Stimulated activated CD4-positive, alpha-beta T cell treated with anti-CD3 and anti-CD28 coated beads, Interleukin-15, amount 100 ng/mL, for 1 hour (primary cell): ENCODE data around the gene LRRC15.

Experiments
- DNase-seq, 2 donors: peaks; one replicate each; pipeline ENCODE4 v3.0.0-alpha.2; 2020; ENCODE audit warnings: low read depth in 1 of 2, low spot score in 1 of 2

LRRC15 gene

DNA sequence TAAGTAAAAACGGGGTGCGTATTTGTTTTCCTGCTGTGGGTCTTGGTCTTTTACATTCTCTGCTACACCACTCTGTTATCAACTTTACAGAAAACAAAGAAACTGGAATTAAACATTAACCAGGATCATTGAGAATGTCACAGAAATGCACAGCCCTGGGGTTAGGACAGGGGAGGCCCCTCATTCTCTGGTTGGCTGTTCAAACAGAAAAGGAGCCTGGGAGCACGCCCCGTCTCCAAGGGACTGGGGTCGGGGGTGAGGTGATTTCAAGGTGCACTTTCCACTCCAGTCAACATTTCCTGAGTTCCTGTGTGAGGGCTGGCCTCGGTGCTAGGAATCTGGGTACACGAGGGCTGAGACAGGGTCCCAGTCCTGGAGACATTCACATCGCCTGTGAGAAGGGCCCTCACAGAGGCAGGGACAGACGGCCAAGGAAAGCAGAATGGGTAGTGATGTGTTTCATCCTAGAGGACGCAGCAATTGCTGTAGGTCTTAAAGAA, 48.7 kb downstream of the LRRC15 start:
- no peak for DNase-seq

DNA sequence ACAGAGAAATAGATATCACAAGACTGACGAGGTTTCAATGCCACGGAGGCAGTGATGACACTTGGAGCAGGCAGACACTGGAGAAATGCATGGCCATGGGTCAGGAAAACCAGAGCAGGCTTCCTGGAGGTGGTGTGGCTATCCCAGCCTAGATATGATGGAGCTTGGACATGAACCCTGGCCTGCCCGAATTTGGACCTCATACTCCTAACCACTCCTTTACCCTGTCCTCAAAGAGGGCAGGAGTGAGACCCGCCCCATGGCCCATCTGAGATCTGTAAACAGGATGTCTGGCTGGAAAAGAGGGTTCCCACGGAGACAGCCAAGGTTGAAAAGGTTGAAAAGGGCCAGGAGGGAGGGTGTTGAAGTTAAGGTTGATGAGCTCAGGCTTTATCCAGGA, 49.4 kb downstream of the LRRC15 start:
- DNase-seq = no peak

DNA sequence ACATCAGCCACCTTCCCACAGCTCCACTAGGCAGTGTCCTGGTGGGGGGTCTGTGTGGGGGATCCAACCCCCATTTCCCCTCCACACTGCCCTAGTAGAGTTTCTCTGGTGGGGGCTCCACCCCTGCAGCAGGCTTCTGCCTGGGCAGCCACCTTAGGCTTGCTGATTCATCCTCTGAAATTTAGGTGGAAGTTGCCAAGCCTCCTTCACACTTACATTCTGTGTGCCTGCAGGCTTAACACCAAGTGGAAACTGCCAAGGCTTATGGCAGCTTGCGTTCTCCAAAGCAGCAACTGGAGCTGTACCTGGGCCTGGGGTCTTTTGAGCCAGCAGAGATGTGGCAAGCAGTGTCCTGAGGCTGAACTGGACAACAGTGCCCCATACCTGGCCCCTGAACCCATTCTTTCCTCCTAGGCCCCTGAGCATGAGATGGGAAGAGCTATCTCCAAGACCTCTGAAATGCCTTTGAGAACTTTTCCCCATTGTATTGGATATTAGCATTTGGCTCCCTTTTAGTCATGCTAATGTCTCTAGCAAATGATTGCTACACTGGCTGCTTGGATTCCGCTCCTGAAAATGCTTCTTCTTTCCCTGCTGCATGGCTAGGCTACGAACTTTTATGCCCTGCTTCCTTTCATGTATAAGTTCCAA, 50.9 kb downstream of the LRRC15 start:
- no peak for DNase-seq

DNA sequence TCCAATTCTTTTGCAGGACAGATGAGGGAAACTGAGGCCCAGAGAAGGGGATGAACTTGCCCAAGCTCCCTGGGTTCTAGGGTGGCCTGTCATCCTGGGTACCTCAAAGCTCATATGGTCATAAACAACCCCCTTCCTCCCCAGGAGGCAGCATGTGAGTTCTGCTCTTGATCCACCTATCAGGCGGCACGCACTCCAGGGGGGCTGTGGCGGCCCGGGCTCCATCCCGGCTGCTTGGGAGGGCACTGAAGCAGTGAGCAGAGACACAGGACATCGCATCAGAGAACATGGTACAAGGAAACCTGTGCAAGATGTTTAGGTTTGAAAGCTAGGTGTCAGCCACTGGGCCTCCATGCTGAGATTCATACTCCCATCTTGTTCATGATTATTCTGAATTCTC, 52.6 kb downstream of the LRRC15 start:
- no peak for DNase-seq

DNA sequence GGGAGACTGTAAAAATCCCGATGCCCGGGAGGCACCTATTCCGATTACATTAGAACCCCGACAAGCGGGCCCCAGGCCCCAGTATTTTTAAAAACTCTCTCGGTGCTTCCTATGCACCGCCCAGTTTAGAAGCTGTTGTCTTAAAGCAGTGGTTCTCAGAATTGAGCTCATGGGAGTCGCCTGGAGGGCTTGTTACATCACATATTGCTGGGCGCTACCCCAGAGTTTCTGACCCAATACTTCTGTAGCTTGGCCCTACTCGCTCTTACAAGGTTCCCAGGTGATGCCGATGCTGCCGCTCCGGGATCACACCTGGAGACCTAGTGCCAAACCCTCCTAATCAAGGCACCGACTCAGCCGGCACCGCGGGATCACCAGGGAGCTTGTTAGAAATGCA, 53.6 kb downstream of the LRRC15 start:
- DNase-seq = no peak

DNA sequence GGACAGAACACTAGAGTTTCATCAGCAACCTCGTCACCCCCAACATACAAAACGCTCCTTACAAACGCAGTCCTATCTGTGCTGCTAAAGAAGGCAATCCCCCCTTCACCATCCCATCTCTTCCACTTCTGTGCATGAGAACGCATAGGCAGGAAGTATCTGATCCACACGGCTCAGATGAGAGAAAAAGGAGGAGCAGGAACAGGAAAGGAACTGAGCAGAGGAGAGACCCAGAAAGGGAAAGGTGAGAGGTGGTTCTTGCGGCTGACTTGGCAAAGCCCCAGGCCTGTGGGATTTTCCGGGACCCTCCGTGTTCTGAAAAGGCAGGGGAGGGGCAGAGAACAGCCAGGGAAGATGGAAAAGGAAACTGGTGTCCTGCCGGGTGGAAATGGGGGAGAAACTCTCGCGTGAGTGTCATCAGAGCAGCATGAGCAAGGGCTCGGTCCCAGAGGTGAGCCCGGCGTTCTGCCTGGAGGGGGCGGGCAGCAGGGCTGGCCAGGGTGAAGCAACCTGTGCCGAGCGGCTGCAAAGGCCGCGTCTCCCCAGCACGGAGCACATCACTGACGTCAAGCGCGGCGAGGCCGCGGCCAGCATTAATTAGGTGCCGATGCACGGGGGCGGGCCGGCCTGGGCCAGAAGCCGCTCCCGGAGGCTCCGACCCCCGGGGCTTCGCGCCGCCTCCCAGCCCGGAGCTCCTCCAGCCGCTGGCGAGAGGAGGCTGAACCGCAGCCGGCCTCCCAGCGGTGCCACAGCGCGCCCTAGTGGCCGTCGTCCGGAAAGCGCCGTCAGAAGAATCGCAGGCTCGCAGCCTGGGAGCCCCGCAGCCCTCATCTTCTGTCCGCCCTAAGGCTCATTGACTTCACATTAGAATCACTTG, 54.2 kb downstream of the LRRC15 start:
- DNase-seq = peak; percentile 73 to 82

DNA sequence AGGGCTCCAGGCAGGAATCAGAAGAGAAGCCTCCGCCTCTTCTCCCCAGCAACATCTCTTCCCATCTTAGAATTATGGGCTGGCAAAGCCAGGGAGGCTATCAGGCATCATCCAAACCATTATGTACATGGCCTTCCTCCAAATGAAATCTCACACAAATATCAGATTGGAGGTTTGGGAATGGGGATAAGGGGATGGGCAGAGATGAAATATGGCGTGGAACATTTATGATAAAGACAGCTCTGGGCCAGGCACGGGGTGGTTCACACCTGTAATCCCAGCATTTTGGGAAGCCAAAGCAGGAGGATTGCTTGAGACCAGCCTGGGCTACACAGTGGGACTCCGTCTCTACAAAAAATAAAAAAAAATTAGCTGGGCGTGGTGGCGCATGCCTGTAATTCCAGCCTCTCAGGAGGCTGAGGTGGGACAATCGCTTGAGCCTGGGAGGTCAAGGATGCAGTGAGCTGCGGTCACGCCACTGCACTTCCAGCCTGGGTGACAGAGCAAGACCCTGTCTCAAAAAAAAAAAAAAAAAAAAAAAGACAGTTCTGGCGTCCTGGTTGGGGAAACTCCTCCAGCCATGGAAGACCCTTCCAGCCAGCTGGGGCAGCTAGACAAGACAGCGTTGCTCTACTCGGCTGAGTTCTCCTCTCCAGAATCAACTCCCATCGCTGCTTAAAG, 55.0 kb downstream of the LRRC15 start:
- DNase-seq = no peak

DNA sequence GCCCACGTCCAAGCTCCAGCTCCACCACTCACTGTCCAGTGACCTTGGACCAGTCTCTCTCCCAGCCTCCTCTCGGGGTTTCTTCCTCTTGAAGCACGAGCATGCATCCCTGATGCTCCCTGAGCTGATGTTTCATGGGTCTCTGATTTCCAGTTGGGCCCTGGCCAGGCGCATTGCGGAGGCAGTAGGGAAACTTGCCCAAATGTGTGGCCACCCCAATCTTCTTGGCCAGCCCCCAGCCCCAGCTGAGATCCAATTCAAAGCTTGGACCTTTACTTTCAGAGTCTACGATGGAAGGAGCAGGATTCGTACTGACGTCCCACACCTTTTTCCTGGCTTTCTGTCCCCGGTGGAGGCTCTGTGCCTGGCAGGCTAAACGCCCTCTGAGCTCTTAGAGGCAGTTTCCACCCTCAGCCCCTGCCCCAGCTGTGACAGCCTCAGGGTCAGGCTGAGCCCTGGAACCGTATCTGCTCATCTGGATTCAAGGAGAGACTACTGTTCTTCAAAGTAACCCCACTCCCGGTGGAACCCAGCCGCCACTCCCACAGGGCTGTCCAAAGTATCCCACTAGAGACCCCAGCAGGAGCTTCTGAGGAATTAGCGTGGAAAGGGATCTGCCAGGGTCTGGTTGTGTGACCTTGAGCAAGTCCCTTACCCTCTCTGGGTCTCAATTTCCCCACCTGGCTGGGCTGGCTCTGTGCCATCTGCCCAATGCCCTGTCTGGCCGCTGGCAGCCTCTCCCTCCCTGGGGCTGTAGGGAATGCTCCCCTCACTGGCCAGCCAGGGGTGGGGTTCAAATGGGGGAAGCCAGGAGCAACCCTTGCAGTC, 55.8 kb downstream of the LRRC15 start:
- DNase-seq = no peak

DNA sequence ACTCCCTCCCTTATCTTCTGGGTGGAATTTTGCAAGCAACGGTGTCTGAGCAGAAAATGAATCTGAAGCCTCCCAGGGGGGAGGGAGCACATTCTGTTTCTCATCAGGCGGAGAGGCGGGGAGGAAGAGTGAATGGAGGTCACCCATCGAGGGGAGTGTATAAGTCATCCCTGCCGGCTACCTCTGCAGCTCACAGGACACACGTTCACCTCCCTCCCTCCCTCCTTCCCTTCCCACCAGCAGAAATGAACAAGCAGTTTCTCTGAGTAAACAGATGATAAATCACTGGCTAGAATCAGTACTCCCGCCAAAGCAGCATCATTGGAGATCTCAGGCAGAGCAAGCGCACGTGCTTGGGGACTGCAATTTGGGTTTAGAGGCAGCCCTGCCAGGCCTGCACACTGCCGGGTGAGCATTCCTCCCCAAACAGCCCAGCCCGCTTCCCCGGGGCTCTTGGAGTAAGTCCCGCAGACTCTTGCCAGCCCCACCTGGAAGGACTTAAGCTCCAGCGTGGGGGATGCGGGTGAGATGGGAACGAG, 56.7 kb downstream of the LRRC15 start:
- DNase-seq = no peak

DNA sequence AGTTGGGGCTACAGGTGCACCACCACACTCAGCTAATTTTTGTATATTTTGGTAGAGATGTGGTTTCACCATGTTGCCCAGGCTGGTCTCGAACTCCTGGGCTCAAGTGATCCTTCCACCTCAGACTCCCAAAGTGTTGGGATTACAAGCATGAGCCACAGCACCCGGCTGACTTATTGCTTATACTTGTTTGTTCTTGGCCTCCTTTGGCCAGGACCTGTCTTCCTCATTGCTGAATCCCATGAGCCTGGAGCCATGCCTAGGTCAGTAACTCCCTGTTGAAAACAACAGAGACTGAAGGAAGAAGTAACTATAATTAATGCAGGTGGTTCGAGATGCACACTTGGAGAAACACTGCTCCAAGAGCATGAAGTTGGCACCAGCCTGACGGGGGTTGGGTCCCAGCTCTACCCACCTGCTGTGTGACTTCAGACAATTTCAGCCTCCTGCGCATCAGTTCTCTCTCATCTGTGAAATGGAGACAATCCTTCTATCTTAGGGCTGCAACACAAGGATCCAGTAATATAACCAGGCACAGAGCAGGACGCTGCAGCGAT, 57.3 kb downstream of the LRRC15 start:
- DNase-seq = no peak

DNA sequence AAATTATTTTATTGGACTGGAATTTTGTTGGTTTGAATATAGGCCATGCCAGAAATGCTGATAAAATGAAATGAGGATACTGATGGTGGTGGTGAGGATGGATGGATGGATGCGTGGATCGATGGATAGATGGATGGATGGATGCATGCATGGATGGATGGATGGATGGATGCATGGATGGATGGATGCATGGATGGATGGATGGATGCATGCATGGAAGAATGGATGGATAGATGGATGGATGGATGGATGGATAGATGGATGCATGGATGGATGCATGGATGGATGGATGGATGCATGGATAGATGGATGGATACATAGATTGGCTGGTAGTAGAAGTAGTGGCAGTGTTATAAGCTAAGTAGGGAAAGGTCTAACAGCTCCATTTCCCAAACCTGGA, 58.5 kb downstream of the LRRC15 start:
- DNase-seq = no peak

DNA sequence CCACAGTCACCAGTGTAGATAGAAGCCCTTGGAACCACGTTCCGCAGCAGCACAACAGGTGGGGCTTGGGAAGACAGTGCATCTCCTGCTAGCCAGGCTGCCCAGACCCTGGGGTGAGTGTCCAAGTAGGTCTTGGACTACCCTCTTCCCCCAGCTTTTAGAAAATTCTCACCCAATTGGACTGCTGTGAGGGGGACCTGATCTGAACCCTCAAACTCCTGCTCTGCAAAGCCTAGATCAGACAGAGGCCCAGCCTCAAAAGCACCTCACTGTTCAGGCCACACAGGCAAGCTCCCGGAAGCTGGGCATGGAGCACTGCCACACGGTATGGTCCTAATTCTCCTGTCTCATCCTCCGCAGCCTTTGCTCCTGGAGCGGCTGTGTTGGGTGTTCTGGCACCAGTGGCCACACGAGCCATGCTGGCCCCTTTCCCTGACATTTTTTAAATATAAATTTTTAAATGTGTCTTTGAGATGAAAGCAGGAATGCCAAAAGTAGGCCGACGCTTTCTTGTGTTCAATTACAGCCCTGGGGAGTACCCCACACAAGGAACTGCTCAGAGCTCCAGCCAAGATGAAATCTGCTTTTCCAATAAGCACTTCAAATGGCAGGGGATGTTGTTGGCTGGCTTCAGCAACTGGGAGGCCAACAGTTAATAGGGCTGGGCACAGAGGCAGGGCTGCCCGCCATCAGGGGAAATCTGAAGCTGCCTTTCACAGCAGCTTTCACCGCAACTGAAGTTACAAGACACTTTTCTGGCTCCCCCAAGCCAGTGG, 59.3 kb downstream of the LRRC15 start:
- DNase-seq = no peak

DNA sequence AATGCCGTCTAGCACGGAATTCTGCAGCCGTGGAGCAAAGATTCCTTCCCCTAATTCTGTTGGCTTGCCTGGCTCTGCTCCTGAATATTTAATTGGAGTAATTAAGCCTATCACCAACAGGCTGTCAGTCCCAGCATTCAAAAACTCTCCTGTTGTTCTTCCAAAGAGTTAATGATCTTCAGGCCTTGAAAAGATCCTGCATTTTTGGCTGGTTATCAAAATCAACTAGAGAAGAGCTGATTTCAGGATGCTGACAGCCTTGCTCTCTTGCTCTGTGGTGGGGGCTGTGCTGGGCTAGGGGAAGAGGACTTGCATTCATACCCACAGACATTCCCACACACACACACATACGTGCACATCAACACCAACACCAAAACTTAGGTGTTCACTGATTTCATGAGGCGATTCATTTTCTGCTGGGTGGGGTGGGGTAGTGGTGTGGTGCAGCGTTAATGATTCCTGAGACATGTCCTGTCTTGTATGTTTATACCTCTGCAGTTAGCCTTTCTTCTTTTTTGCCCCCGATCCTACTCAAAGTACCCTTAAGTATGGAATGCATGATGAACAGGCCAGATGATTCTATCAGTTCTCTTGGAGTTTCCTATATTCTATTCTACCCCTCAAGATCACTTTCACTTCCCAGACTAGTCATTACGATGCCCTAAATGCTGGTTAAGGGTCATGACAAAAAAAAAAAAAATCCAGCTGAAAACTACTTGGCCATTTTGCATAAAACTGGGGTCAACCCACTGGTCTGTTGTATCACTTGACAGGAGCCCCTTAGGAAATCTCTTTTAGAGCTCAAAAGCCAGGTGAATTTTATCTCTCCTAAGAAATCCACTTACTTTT, 60.7 kb downstream of the LRRC15 start:
- no peak for DNase-seq

DNA sequence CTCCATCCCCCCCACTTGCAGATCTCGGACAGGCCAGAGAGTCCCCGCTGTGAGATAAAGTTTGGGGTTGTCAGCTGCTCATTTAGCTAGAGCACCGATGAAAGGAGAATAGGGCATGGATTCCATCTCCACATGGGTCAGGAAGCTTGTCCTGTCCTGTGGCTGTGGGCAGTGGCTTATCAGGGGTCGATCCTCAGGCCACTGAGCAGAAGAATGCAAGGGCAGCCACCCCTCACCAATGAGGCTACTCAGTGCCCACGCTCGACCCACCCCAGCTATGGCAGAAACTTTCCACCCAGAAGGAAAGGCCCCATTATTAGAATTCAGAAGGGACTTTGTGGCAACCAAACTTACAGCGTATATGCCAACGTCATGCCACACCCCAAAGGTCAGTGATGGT, 61.7 kb downstream of the LRRC15 start:
- DNase-seq = no peak

DNA sequence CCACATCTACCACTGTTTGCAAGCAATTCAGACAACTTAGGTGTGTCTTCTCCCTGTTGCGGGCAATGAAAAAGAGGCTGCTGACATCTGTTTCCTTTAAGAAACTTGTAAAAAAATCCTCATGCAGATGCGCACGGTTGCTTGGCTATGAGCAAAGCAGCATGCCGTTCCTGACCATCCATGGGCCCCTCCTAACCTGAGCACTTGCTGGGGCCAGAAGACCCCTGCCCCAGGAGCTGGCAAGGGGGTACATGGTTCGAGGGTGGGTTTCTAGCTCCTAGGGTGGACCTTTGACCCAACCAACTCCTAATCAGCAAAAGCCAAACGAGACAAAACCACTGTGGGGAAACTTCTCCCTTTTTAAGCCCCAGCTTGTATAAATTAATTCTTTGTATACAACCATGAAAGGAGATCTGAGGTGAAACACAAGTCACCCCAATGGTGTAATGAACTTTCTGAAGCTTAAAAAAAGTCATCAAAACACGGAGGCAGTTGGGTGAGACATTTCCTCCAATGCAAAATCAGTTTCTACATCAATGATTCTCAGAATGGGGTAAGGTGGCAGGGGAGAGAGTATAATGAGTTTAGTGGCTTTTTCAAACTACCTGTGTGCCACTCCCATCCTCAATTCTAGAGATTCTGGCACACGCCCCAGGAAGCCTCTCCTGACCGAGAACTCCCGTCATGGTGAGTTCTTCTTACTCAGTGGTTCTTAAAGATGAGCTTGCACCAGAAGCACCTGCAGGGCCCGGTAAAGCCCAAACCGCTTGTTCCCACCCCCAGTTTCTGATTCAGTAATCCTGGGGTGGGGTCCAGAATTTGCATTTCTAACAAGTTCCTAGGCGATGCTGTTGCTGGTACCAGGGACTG, 62.5 kb downstream of the LRRC15 start:
- no peak for DNase-seq

DNA sequence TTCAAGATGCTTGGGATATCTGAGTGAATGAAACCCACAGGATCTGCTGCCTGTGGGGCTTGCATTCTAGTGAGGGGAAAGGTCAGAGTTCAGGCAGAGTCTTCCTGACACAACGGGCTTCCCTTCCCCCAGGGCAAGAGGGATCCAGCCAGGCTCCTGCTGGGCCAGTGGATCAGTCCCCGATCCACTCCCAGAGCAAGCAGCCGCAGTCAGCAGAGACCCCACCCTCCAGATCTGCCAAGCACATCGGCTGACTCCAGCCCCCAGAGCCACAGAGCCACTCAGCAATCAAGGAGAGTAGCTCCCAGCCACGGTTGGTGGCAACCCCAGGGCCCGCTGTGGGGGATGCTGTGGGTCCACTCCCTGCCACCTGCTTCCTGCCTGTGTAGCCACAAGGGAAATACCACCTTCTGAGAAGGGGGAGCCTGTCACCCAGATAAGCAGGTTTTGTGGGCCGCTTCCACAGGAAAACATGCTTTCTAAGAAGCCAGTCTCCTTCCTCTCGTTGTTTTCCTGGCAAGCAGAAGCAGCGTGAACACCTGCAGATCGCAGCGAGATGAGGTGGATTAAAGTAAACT, 63.3 kb downstream of the LRRC15 start:
- DNase-seq = peak in 1 of 2 donors; percentile 40

DNA sequence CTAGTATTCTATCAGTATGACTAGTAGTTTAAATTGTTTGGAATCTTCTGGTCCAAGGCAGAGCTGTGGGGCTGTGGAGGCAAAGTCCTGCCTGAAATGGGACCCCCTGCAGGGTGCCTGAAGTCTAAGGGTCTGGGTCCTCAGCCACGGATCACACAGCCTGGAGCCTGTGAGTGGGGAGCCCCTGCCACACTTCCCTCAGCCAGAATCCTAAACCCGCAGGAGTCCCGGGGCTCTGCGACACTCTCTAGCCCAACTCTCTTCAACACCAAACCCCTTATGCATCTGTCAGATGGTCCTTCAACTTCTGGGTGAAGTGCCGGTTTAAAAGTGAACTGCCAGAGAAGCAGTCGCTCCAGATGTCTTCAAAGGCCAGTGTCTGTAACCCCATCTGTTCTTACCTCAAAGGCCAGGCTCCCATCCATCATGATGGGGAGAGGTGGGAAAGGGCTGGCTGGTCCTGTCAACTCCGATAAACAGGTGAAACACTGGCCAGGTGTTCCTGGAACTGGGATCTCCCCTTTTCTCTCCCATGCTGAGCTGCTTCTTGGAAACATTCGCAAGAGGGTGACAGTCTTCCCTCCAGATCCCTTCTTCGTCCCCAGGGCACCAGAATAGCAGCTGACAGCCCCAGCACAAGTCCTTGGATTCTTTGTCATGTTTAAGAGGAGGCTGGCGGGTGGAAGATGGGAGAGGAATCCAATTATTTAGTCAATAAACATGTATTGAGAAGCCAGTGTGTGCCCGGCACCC, 64.0 kb downstream of the LRRC15 start:
- DNase-seq = no peak
